Activated CD4-positive, alpha-beta T cell treated with anti-CD3 and anti-CD28 coated beads for 36 hours (primary cell): ENCODE results near the gene SBSN. TPM values are rescaled to one million over a fixed set of nuclear protein-coding genes. Genes with fewer than 3 reads are reported as not detected.

ENCODE experiments used
- ATAC-seq: fragments of 200-7000 bp; cut with Tn5 transposase; one replicate; pipeline ENCODE4 v1.10.0; 2021; ENCODE audit warnings: mild to moderate bottlenecking, moderate library complexity
- CTCF ChIA-PET: fragments of 350-600 bp; sonication (Branson Sonifier 250); formaldehyde crosslinking; loops from one replicate; lab custom pipeline; 2021; ENCODE audit warnings: antibody characterized with exemption; lab: Charles Lee
- POLR2A ChIA-PET: fragments of 350-600 bp; sonication (Branson Sonifier 250); formaldehyde crosslinking; loops from one replicate; lab custom pipeline; 2021; ENCODE audit warnings: antibody characterized with exemption, inconsistent platforms; lab: Charles Lee
- DNase-seq: peaks from one replicate; pipeline ENCODE4 v3.0.0-alpha.2; 2020
- H3K27ac Mint-ChIP-seq: one replicate; pipeline ENCODE4 v1.8.0; 2021; ENCODE audit warnings: mixed read lengths
- H3K27me3 Mint-ChIP-seq: one replicate; pipeline ENCODE4 v1.8.0; 2021; ENCODE audit warnings: mixed read lengths
- H3K36me3 Mint-ChIP-seq: one replicate; pipeline ENCODE4 v1.8.0; 2021; ENCODE audit warnings: low read depth, mixed read lengths
- H3K4me1 Mint-ChIP-seq: one replicate; pipeline ENCODE4 v1.8.0; 2021; ENCODE audit warnings: mixed read lengths
- H3K4me3 Mint-ChIP-seq: one replicate; pipeline ENCODE4 v1.8.0; 2021; ENCODE audit warnings: mild to moderate bottlenecking, moderate library complexity, mixed read lengths
- H3K9me3 Mint-ChIP-seq: one replicate; pipeline ENCODE4 v1.8.0; 2021; ENCODE audit warnings: low read depth, mixed read lengths
- intact Hi-C, 2 experiments: fragments of 100-400 bp; cut with DNase I in 1 of 2; cut with micrococcal nuclease in 1 of 2; formaldehyde crosslinking; loops; one replicate each; pipeline versions ENCODE4 v1.14.2 to v1.15.1; 2022 to 2024; cut with DNase I, micrococcal nuclease
- total RNA-seq, 2 experiments: library from RNA; stranded (reverse); gene quantifications; one replicate each; pipeline ENCODE4 v1.2.3, GENCODE V29; 2021

SBSN gene
- total RNA-seq, 2 experiments from 2014 or later, result not detected

GRCh38 chr19:35512831-35513627 is 15.1 kb downstream of the SBSN start:
- intact Hi-C loops, result no loop called here
- no peaks in the 10 kb centered on the region for H3K9me3 Mint-ChIP-seq
- peaks cover 15% of the 10 kb centered on the region for H3K4me1 Mint-ChIP-seq
- peaks cover 25% of the 10 kb centered on the region for H3K27me3 Mint-ChIP-seq
- no peak overlapping the region for H3K4me3 Mint-ChIP-seq
- H3K27ac Mint-ChIP-seq, result no peak overlapping the region
- H3K36me3 Mint-ChIP-seq, result no peaks in the 10 kb centered on the region
- DNase-seq (no peak), ATAC-seq (no peak)
- ChIA-PET CTCF (interaction anchor here (0.6 to 1.0 kb wide), 2 partner anchors 18 to 418 kb away, joined by 3 to 4 read pairs; no protein-coding TSS in a partner anchor), POLR2A (no interaction called here)

DNA sequence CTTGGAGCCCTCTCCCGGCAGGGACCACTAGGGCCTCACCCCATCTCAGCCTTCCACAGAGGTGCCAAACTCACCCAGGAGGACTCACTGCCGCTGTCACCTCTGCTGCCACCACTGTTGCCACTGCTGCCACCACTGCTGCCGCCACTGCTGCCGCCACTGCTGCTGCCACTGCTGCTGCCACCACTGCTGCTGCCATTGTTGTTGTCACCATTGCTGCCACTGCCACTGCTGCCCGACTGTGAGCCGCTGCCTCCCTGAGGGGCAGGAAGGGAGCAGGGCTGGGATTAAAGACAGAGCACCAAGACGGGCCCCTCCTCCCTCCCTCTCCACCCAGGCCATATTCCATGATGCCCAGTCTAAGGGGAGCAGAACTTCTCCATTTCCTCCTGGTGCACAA is 16.8 kb downstream of the SBSN start:
- H3K27me3 Mint-ChIP-seq, result peaks cover 37% of the 10 kb centered on the region
- POLR2A ChIA-PET, result no interaction called here
- no peak overlapping the region for H3K4me3 Mint-ChIP-seq
- no peaks in the 10 kb centered on the region for H3K9me3 Mint-ChIP-seq
- H3K36me3 Mint-ChIP-seq, result no peaks in the 10 kb centered on the region
- ATAC-seq, result no peak
- no peak overlapping the region for H3K27ac Mint-ChIP-seq
- CTCF ChIA-PET, result interaction anchor here (0.9 to 2.5 kb wide), 9 partner anchors 9 to 81 kb away, joined by 3 to 16 read pairs (median 6); no protein-coding TSS in a partner anchor
- no peak for DNase-seq
- intact Hi-C loops, result loop anchor here in 1 of 2 experiments (2.0 kb wide), 1 partner anchor 33 kb away; the partner anchor contains the start of gene TMEM147
- H3K4me1 Mint-ChIP-seq, result peaks cover 15% of the 10 kb centered on the region

DNA sequence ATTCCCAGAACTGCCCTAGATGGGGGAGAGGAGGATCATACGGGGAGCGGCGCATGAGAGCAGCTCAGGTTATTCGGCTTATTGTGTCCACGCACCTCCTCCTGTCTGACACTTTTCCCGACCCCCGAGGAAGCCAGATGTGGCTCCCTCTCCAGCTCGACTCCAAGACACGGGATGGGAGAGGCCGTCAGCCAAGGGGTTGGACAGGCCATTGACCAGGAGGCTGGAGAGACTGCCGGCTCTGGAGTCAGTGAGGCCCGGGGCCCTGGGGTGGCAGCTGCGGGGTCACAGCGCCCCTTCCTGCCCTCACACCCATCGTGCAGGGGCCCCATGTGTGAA is 17.5 kb downstream of the SBSN start:
- ATAC-seq, result no peak
- peak overlapping the region; percentile 43 for H3K4me3 Mint-ChIP-seq
- H3K4me1 Mint-ChIP-seq, result peaks cover 15% of the 10 kb centered on the region
- POLR2A ChIA-PET, result no interaction called here
- intact Hi-C loops, result loop anchor here (1.0 to 2.0 kb wide), 2 partner anchors 34 to 82 kb away; partner anchors contain the start of gene TMEM147 (in 1 of the 2)
- DNase-seq, result no peak
- no peaks in the 10 kb centered on the region for H3K36me3 Mint-ChIP-seq
- H3K9me3 Mint-ChIP-seq, result no peaks in the 10 kb centered on the region
- no peak overlapping the region for H3K27ac Mint-ChIP-seq
- peaks cover 39% of the 10 kb centered on the region for H3K27me3 Mint-ChIP-seq
- CTCF ChIA-PET, result interaction anchor here (0.6 to 2.5 kb wide), 24 partner anchors 9 to 421 kb away, joined by 3 to 16 read pairs (median 4); partner anchors contain the start of genes FFAR1 and PMIS2

GRCh38 chr19:35509861-35510625 is 18.1 kb downstream of the SBSN start:
- H3K27me3 Mint-ChIP-seq, result peaks cover 43% of the 10 kb centered on the region
- no peak overlapping the region for H3K27ac Mint-ChIP-seq
- intact Hi-C loops, result loop anchor here (1.0 to 2.0 kb wide), 2 partner anchors 35 to 82 kb away; partner anchors contain the start of gene TMEM147 (in 1 of the 2)
- CTCF ChIA-PET, result interaction anchor here (0.6 to 2.5 kb wide), 29 partner anchors 8 to 421 kb away, joined by 3 to 16 read pairs (median 4); partner anchors contain the start of genes FFAR1 and PMIS2
- POLR2A ChIA-PET, result no interaction called here
- H3K36me3 Mint-ChIP-seq, result no peaks in the 10 kb centered on the region
- peak; percentile 79 for ATAC-seq
- H3K9me3 Mint-ChIP-seq, result no peaks in the 10 kb centered on the region
- DNase-seq, result peak; percentile 87
- H3K4me1 Mint-ChIP-seq, result peaks cover 15% of the 10 kb centered on the region
- H3K4me3 Mint-ChIP-seq, result peak overlapping the region; percentile 43

DNA sequence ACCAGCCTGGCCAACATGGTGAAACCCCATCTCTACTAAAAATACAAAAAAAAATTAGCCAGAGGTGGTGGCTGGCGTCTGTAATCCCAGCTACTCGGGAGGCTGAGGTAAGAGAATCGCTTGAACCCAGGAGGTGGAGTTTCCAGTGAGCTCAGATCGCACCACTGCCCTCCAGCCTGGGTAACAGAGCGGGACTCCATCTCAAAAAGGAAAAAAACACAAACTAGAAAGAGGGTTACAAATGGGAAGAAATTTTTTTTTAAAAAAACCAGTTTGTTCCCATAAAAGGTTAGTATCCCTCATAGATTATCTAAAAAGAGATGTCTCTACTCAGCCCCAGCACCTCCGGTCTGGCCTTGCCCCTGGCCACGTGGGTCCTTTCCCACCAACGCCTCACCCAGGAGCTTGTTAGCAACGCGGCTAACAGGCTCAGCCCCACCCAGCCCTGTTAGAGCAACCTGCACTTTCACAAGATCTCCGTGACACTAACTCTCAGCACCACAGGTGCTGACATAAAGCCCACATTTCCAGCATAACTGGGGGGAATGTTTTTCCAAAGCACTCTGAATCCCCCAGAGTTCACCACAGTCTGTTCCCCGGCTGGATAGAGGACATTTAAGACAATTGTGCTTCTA is 19.0 kb downstream of the SBSN start:
- Mint-ChIP-seq H3K36me3 (no peaks in the 10 kb centered on the region), H3K27me3 (peaks cover 43% of the 10 kb centered on the region), H3K4me1 (peaks cover 15% of the 10 kb centered on the region), H3K27ac (no peak overlapping the region), H3K9me3 (no peaks in the 10 kb centered on the region), H3K4me3 (peak overlapping the region; percentile 43)
- POLR2A ChIA-PET, result no interaction called here
- ATAC-seq (peak; percentile 65), DNase-seq (peak; percentile 63)
- intact Hi-C loops, result no loop called here
- CTCF ChIA-PET, result interaction anchor here (0.6 to 2.5 kb wide), 18 partner anchors 10 to 287 kb away, joined by 3 to 16 read pairs (median 3); partner anchors contain the start of gene COX6B1

DNA sequence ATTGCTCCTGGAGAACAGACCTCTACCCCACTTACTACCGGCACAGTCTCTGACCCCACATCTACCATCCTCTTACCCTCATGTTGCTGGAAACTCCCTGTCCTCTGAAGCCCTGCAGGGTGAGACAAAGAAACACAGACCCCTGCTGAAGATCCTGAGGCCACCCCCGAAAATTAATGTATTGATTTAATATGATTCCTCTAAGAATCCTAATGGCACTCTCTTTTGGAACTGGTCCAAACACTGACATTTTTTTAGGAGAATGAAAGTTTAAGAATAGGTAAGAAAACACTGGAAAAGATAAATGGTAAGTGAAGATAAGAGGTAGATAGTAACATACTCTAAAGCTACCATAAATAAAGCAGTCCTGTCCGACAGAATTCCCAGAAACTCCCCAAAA is 20.0 kb downstream of the SBSN start:
- POLR2A ChIA-PET, result no interaction called here
- DNase-seq, result no peak
- Mint-ChIP-seq H3K36me3 (no peaks in the 10 kb centered on the region), H3K4me3 (no peak overlapping the region), H3K9me3 (no peaks in the 10 kb centered on the region), H3K27ac (no peak overlapping the region), H3K4me1 (peaks cover 15% of the 10 kb centered on the region), H3K27me3 (peaks cover 40% of the 10 kb centered on the region)
- CTCF ChIA-PET, result interaction anchor here (0.6 to 1.9 kb wide), 7 partner anchors 10 to 323 kb away, joined by 3 to 12 read pairs (median 3); no protein-coding TSS in a partner anchor
- intact Hi-C loops, result no loop called here
- ATAC-seq, result no peak

- no peaks in the 10 kb centered on the region for H3K36me3 Mint-ChIP-seq
- H3K4me3 Mint-ChIP-seq, result no peak overlapping the region
- no peaks in the 10 kb centered on the region for H3K9me3 Mint-ChIP-seq
- CTCF ChIA-PET, result interaction anchor here (0.8 to 1.4 kb wide), 2 partner anchors 10 to 13 kb away, joined by 4 to 7 read pairs; no protein-coding TSS in a partner anchor
- ATAC-seq (no peak), DNase-seq (no peak)
- H3K27ac Mint-ChIP-seq, result no peak overlapping the region
- POLR2A ChIA-PET, result no interaction called here
- intact Hi-C loops, result no loop called here
- H3K4me1 Mint-ChIP-seq, result peaks cover 15% of the 10 kb centered on the region
- H3K27me3 Mint-ChIP-seq, result peaks cover 37% of the 10 kb centered on the region
Observed at GRCh38 chr19:35507561-35507960, 20.6 kb downstream of the SBSN start.

DNA sequence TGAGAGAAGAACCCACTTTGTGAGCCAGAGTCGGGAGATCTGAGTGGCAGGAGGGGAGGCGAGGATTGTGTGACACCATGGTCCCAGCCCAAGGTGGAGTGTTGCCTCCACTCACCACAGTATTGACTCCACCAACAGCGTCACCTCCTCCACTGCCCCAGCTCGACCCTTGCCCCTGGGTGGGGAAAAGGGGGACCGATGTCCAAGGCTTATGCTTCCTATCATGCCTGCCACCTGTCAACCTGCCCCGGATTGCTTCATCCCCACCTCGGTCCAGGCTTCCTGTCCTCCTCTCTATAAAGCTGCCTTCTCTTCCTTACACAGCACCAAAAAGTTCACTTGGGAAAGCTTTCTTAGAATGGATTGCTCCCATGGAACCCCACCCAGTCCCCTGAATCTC is 22.1 kb downstream of the SBSN start:
- H3K4me3 Mint-ChIP-seq, result no peak overlapping the region
- peaks cover 15% of the 10 kb centered on the region for H3K4me1 Mint-ChIP-seq
- no peak for ATAC-seq
- H3K27me3 Mint-ChIP-seq, result peaks cover 36% of the 10 kb centered on the region
- intact Hi-C loops, result no loop called here
- H3K9me3 Mint-ChIP-seq, result no peaks in the 10 kb centered on the region
- POLR2A ChIA-PET, result no interaction called here
- DNase-seq, result no peak
- CTCF ChIA-PET, result interaction anchor here (0.9 to 1.3 kb wide), 3 partner anchors 43 to 86 kb away, joined by 3 to 6 read pairs (median 3); no protein-coding TSS in a partner anchor
- no peak overlapping the region for H3K27ac Mint-ChIP-seq
- H3K36me3 Mint-ChIP-seq, result no peaks in the 10 kb centered on the region

GRCh38 chr19:35502751-35503150 is 25.4 kb downstream of the SBSN start:
- Mint-ChIP-seq H3K27me3 (peaks cover 18% of the 10 kb centered on the region), H3K4me3 (no peak overlapping the region), H3K4me1 (no peaks in the 10 kb centered on the region), H3K27ac (no peak overlapping the region), H3K36me3 (no peaks in the 10 kb centered on the region), H3K9me3 (no peaks in the 10 kb centered on the region)
- DNase-seq (no peak), ATAC-seq (no peak)
- intact Hi-C loops, result no loop called here
- ChIA-PET POLR2A (no interaction called here), CTCF (interaction anchor here (1.0 kb wide), 1 partner anchor 146 kb away, joined by 3 read pairs; no protein-coding TSS in a partner anchor)

DNA sequence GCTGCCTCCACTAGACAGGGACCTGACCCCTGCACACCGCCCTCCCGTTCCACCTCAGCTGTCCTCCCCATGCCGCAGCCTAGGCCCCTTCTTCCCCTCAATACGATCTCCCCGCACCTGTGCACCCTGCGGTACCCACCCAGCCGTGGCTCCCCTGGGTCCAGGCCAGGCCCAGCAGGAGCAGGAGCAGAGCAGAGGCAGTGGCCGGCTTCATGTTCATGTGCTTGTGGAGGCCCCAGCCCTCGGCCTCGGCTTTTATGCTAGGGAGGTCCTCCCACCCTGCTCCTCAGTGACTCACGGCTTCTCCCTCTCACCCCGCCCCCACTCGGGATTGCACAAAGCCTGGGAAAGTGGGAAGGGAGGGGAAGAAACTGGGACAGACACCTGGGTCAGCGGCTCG is 26.4 kb downstream of the SBSN start:
- intact Hi-C loops, result no loop called here
- DNase-seq, result no peak
- no peak for ATAC-seq
- no peaks in the 10 kb centered on the region for H3K36me3 Mint-ChIP-seq
- no peak overlapping the region for H3K4me3 Mint-ChIP-seq
- peaks cover 10% of the 10 kb centered on the region for H3K27me3 Mint-ChIP-seq
- H3K9me3 Mint-ChIP-seq, result no peaks in the 10 kb centered on the region
- POLR2A ChIA-PET, result no interaction called here
- CTCF ChIA-PET, result interaction anchor here (1.1 kb wide), 1 partner anchor 9 kb away, joined by 4 read pairs; no protein-coding TSS in a partner anchor
- no peaks in the 10 kb centered on the region for H3K4me1 Mint-ChIP-seq
- no peak overlapping the region for H3K27ac Mint-ChIP-seq

DNA sequence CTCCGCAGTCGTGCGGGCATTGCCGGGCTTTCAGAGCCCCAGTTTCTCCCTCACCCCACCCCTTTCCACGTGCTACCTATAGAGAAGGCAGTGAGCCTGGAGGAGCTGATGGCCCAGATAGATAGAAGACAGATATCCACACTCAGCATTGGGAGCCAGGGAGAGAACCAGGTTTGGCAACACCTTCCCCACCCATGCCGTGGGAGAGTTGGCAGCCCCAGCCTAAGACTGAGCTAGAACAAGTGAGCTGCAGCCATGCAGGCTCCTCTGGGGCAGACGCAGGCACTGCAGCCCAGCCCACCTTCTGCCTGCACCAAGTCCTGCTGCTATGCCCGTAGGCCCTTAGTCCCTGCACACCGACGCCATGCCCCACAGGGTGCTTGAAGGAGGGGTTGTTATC is 27.5 kb downstream of the SBSN start:
- ChIA-PET POLR2A (no interaction called here), CTCF (no interaction called here)
- Mint-ChIP-seq H3K4me1 (no peaks in the 10 kb centered on the region), H3K9me3 (no peaks in the 10 kb centered on the region), H3K27me3 (peaks cover 6% of the 10 kb centered on the region), H3K4me3 (no peak overlapping the region), H3K36me3 (no peaks in the 10 kb centered on the region), H3K27ac (no peak overlapping the region)
- DNase-seq, result no peak
- intact Hi-C loops, result no loop called here
- no peak for ATAC-seq
